ENCODE measurements around the gene SSBP4.
"Not testable (repeated sequence)": the region's sequence is repeated elsewhere in the genome, so short reads cannot be mapped to it uniquely, and the experiment has no call there.

SSBP4 gene

GRCh38 chr19:18419195-18419698 is at the start of gene SSBP4:
SSBP4 (plus strand) TSS chr19:18419398; CDS start chr19:18419649, 251 bp downstream.
- peak within 1 kb of the TSS; percentile 71 for H3K4me3 ChIP-seq (ENCODE audit: low read depth, low read length)
- no peak for DNase-seq (ENCODE audit: low read depth)

DNA sequence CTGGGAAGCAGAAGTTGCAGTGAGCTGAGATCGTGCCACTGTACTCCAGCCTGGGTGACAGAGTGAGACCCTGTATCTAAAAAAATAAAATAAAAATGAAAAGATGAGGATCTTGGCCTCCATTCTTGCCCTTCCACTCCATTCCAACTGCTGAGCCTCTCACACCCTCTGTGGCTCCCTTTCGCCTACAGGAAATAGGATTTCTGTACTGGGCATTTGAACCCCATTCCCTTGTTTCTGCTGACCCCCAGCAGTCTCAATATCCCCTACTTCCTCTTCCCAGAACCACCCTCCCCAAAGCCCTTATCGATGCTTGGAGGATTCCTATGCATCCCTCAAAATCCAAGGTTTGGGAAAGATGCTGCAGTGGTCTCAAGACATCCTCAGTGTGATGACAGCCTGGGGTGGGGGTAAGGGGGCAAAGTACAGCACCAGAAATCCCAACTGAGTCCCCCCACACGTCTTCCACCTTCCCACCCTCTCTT is 45.7 kb upstream of the SSBP4 start:
- DNase-seq (ENCODE audit: low read depth), result no peak
- no peak overlapping the region for H3K4me3 ChIP-seq (ENCODE audit: low read depth, low read length)

DNA sequence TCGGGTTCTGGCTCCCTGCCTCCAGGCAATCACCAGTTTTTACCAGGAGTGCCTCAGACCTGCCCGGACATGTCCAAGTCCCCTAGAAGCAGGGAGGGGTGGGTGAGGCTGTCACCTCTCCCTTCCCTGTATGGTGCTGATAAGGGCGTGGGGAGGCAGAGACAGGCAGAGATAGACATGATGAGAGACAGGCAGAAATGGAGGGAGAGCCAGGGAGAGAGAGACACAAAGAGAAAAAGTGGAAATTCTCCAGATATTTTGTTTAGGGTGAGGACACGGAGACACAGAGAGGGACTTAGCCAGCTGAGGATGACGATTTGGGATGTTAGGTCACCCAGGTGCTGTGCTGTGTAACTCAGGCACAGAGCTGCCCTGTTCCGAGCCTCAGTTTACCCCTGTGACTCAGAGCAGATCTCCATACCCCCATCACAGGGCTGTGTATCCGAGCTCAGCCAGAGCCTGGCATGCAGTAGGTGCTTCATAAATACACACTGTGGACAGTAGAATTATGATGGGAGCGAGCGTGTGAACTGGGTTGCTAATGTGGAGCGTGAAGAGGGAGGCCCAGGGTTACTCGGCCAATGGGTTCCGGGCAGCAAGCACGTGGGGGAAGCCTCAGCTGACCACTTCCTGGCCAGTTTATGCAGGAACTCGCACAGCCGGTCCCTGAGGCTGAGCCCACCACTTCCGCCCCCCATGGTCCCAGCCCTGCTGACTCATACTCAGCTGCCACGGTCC is 45.1 kb upstream of the SSBP4 start:
- DNase-seq (ENCODE audit: low read depth), result peak; percentile 96
- H3K4me3 ChIP-seq (ENCODE audit: low read depth, low read length), result no peak overlapping the region

DNA sequence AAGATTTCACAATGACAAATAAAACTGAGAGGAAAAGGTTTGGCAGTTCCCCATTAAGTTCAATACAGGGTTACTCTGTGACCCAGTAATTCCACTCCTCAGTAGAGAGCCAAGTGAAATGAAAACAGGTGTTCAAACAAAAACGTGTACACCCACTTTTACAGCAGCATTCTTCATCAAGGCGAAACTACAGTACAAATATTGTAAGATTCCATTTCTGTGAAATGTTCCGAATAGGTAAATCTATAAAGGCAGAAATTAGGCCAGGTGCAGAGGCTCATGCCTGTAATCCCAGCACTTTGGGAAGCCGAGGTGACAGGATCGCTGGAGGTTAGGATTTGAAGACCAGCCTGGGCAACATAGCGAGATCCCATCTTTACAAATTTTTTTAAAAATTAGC is 42.2 kb upstream of the SSBP4 start:
- H3K4me3 ChIP-seq (ENCODE audit: low read depth, low read length), result no peak overlapping the region
- no peak for DNase-seq (ENCODE audit: low read depth)

GRCh38 chr19:18379803-18380747 is 39.1 kb upstream of the SSBP4 start:
- H3K4me3 ChIP-seq (ENCODE audit: low read depth, low read length), result no peak overlapping the region
- peak; percentile 71 for DNase-seq (ENCODE audit: low read depth)

DNA sequence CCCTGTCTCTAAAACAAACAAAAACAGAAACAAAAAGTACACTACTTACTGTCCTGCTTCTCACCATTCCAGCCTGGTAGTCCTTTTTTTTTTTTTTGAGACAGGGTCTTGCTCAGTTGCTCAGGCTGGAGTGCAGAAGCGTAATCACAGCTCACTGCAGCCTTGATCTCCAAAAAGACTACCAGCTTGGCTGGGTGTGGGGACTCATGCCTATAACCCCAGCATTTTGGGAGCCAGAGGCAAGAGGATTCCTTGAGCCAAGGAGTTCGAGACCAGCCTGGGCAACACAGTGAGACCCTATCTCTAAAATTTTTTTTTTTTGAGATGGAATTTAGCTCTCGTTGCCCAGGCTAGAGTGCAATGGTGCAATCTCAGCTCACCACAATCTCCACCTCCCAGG is 38.4 kb upstream of the SSBP4 start:
- no peak overlapping the region for H3K4me3 ChIP-seq (ENCODE audit: low read depth, low read length)
- no peak for DNase-seq (ENCODE audit: low read depth)

GRCh38 chr19:18383622-18384021 is 35.6 kb upstream of the SSBP4 start:
- DNase-seq (ENCODE audit: low read depth); H3K4me3 ChIP-seq (ENCODE audit: low read depth, low read length): not testable (repeated sequence)

- H3K4me3 ChIP-seq (ENCODE audit: low read depth, low read length), result no peak overlapping the region
- no peak for DNase-seq (ENCODE audit: low read depth)
Observed at GRCh38 chr19:18384775-18385174, 34.4 kb upstream of the SSBP4 start.

DNA sequence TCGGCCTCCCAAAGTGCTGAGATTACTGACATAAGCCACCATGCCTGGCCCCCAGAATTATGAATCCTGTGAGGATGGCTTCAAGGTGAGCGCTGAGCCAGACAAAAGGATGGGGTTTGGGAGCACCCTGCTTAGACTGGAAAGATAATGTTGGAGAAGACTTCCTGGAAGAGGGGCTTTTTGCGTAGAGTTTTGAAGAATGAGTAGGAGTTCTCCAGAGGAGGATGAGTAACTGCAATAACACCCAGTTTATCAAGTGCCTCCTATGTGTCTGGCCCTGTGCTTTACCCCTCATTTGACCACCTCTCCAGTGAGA is 33.9 kb upstream of the SSBP4 start:
- DNase-seq (ENCODE audit: low read depth), result no peak
- H3K4me3 ChIP-seq (ENCODE audit: low read depth, low read length), result no peak overlapping the region

GRCh38 chr19:18385675-18386542 is 33.3 kb upstream of the SSBP4 start, which contains the start of gene GDF15:
GDF15 (plus strand) TSS chr19:18386158; CDS start chr19:18386190, 32 bp downstream.
- H3K4me3 ChIP-seq (ENCODE audit: low read depth, low read length), result peak within 1 kb of the TSS; percentile 62
- DNase-seq (ENCODE audit: low read depth), result peak; percentile 81

GRCh38 chr19:18386543-18387271 is 32.5 kb upstream of the SSBP4 start:
- peak overlapping the region; percentile 62 for H3K4me3 ChIP-seq (ENCODE audit: low read depth, low read length)
- peak; percentile 25 for DNase-seq (ENCODE audit: low read depth)

- DNase-seq (ENCODE audit: low read depth), result no peak
- peak overlapping the region; percentile 62 for H3K4me3 ChIP-seq (ENCODE audit: low read depth, low read length)
Observed at GRCh38 chr19:18388100-18388959, 30.9 kb upstream of the SSBP4 start.

DNA sequence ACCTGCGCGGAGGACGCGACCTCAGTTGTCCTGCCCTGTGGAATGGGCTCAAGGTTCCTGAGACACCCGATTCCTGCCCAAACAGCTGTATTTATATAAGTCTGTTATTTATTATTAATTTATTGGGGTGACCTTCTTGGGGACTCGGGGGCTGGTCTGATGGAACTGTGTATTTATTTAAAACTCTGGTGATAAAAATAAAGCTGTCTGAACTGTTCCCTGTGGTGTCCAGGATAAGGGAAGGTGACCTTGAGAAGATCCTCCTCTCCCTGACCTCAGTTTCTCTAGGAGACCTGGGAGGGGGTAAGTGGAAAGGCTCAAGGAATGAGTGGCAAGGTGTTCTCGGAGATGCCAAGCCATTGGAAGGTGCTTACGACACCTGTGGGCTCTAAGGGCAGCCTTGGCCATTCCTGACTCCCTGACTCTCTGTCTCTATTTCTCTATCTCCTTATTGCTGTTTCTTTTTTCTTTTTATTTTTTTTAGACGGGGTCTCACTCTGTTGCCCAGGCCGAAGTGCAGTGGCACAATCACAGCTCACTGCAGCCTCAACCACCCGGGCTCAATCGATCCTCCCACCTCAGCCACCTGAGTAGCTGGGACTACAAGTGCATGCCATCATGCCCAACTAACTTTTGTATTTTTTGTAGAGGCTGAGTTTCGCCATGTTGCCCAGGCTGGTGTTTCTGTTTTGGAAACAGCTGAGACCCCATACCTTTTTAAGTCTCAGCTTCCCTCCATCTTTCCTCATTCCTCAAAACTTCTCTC is 30.1 kb upstream of the SSBP4 start:
- H3K4me3 ChIP-seq (ENCODE audit: low read depth, low read length), result peak overlapping the region; percentile 62
- no peak for DNase-seq (ENCODE audit: low read depth)

- no peak for DNase-seq (ENCODE audit: low read depth)
- no peak overlapping the region for H3K4me3 ChIP-seq (ENCODE audit: low read depth, low read length)
Observed at GRCh38 chr19:18389726-18390064, 29.5 kb upstream of the SSBP4 start.

- no peak for DNase-seq (ENCODE audit: low read depth)
- no peak overlapping the region for H3K4me3 ChIP-seq (ENCODE audit: low read depth, low read length)
Observed at GRCh38 chr19:18390065-18390907, 28.9 kb upstream of the SSBP4 start.

- DNase-seq (ENCODE audit: low read depth), result no peak
- H3K4me3 ChIP-seq (ENCODE audit: low read depth, low read length), result no peak overlapping the region
Observed at GRCh38 chr19:18391509-18392075, 27.6 kb upstream of the SSBP4 start.

All from skeletal muscle cell (primary cell).